NCI-H1105 treated with DMSO at 0.1 percent for 48 hours (cell line): ENCODE data around the gene KLK2.

Source experiments
- DNase-seq: peaks from one replicate; lab custom pipeline; 2025; lab: John Stamatoyannopoulos, UW

KLK2 gene

GRCh38 chr19:50924586-50924985 is 51.3 kb downstream of the KLK2 start:
- no peak for DNase-seq

DNA sequence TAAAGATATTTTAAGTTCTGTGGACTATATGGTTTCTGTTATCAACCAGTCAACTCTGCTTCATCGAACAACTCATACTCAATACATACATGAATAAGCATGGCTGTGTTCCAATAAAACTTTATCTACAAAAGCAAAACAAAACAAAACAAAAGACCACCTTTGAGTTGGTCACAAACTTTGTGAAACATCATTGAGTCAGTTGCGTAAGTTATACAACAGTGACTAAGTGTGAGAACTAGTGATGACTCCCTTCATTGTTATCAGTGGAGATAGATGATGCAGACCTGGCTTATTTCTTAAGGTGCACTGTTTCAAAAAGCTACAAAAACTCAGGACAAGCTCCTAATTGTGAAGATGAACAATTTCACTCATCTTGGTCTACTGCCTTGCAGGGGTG is 52.5 kb downstream of the KLK2 start:
- no peak for DNase-seq

- no peak for DNase-seq
Observed at GRCh38 chr19:50926144-50926543, 52.9 kb downstream of the KLK2 start.

DNA sequence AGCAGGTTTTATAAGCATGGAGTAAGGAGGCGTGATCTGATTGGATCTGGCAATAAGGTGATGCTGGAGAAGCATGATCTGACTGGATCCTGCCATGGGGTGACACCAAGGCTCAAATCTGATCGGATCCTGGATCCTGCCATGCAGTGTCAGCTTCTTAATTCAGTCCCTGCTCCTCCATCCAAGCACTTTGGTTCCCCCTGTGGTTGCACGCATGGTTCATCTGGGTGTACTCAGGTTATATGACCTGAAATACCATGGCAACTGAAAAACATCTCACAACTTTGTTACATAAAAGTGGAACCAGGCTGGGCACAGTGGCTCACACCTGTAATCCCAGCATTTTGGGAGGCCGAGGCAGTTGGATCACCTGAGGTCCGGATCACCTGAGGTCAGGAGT is 55.6 kb downstream of the KLK2 start:
- DNase-seq, result no peak
